ENCODE data around the gene CST6. TPM values are rescaled to one million over a fixed set of nuclear protein-coding genes. Genes with fewer than 3 reads are reported as not detected.
A peak's percentile ranks its signal among the peaks of the same experiment; 100 is the strongest.

CST6 gene
- total and polyA plus RNA-seq, 10 donors, result 0.76 to 1.4 (median 0.93) TPM; not detected in 7

DNA sequence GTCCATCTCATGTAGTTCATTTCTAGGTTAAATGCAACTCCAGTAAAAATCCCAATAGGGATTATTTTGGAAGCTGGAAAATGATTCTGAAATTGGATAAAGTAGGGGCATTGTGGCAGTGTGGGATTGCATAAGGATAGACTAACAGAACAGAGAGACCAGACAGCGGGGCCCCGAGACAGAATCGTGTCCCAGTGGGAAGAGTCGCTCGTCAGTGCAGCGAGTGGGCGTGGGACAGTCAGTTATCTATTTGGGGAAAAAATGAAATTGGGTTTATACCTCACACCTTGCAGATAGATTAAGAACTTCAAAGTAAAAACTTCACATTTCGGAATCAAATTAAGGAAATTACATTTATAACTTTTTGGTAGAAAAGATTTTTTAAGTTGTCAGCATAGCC lies 39.7 kb upstream of the CST6 start:
- Histone ChIP-seq H3K4me3 (no peak overlapping the region), H3K36me3 (peaks cover 0 to 86% (median 56%) of the 10 kb centered on the region in 6 donors), H3K4me1 (peaks cover 0 to 30% (median 12%) of the 10 kb centered on the region in 6 donors), H3K9me3 (no peaks in the 10 kb centered on the region), H3K27me3 (replicated peaks in 1 of 7) (no peaks in the 10 kb centered on the region), H3K27ac (no peak overlapping the region)
- WGBS, 5 donors, result 95 to 98% (median 96%) methylated on average over 8 of the region's 8 CpGs
- intact Hi-C loops (cut with DNase I; ENCODE audit: low total_unique reads), result no loop called here
- no peak for DNase-seq
- TF ChIP-seq POLR2AphosphoS5 (IDR thresholded peaks at IDR 0.05) (no peak), POLR2A (IDR thresholded peaks at IDR 0.05) (no peak)
- TF ChIP-seq, protein P1, sequence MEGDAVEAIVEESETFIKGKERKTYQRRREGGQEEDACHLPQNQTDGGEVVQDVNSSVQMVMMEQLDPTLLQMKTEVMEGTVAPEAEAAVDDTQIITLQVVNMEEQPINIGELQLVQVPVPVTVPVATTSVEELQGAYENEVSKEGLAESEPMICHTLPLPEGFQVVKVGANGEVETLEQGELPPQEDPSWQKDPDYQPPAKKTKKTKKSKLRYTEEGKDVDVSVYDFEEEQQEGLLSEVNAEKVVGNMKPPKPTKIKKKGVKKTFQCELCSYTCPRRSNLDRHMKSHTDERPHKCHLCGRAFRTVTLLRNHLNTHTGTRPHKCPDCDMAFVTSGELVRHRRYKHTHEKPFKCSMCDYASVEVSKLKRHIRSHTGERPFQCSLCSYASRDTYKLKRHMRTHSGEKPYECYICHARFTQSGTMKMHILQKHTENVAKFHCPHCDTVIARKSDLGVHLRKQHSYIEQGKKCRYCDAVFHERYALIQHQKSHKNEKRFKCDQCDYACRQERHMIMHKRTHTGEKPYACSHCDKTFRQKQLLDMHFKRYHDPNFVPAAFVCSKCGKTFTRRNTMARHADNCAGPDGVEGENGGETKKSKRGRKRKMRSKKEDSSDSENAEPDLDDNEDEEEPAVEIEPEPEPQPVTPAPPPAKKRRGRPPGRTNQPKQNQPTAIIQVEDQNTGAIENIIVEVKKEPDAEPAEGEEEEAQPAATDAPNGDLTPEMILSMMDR (IDR thresholded peaks at IDR 0.05 in 8 of 11, conservative IDR thresholded peaks at IDR 0.05 in 3 of 11), result no peak

DNA sequence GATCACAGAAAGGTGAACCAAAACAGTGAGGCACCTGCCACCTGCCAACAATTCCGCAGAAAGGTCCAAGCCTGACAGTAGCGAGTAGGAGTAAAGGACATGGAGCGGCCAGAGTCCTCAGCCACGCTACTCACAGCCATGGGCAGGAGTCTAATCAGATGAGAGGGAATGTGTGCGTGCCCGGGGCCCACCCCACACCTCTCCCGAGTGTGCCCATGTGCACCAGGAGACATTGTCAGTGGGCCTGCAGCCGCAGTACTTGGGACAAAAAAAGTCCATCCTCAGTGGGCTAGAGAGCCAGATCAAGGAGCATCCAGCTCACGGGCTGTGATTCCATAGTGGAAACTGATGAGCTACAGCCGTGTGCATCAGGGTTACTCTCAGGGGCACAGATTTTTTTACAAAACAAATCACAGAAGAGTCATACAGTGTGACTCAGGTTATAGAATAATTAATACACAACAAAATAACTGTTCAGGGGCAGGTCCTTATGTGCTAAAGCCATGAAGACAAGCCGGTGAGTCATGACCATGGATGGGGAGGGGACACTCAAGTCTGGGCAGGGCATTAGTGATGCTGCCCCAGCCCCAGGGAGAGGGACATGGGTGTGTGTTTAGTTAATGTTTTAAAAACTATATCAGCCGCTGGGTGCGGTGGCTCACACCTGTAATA lies 38.2 kb upstream of the CST6 start:
- no peaks in the 10 kb centered on the region for H3K9me3 ChIP-seq
- DNase-seq, result no peak
- peaks cover 0 to 86% (median 56%) of the 10 kb centered on the region in 6 donors for H3K36me3 ChIP-seq
- 92 to 97% (median 97%) methylated on average over 13 of the region's 13 CpGs for WGBS, 5 donors
- peaks cover 0 to 20% (median 9%) of the 10 kb centered on the region in 6 donors for H3K4me1 ChIP-seq
- intact Hi-C loops (cut with DNase I; ENCODE audit: low total_unique reads), result no loop called here
- no peaks in the 10 kb centered on the region for H3K27me3 ChIP-seq (replicated peaks in 1 of 7)
- TF ChIP-seq POLR2A (IDR thresholded peaks at IDR 0.05) (no peak), POLR2AphosphoS5 (IDR thresholded peaks at IDR 0.05) (peak; percentile 27 to 64 (median 45))
- TF ChIP-seq, protein P1 (IDR thresholded peaks at IDR 0.05 in 8 of 11, conservative IDR thresholded peaks at IDR 0.05 in 3 of 11), result no peak
- no peak overlapping the region for H3K4me3 ChIP-seq
- H3K27ac ChIP-seq, result no peak overlapping the region

DNA sequence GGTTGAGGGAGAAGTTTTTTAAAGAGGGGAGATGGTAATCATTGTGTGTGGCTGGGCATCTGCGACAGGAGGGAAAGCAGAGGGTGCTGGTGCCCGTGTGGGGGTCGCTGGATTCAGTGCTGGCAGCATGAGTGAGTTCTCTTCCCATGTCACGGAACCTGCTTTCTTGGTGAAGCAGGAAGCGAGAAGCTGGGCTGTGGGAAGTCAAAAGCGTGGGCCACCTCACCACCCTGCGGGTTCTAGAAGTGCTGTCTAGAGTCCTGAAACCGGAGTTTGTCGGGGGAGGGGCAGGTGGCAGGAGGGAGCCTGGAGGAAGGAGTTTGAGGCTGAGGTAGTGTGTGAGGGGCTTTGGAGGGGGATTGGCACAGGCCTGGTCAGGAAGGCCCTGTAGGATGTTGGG lies 36.0 kb upstream of the CST6 start:
- intact Hi-C loops (cut with DNase I; ENCODE audit: low total_unique reads), result no loop called here
- Histone ChIP-seq H3K9me3 (no peaks in the 10 kb centered on the region), H3K4me1 (peaks cover 0 to 12% (median 6%) of the 10 kb centered on the region in 6 donors), H3K27me3 (replicated peaks in 1 of 7) (no peaks in the 10 kb centered on the region), H3K4me3 (no peak overlapping the region), H3K36me3 (peaks cover 0 to 85% (median 50%) of the 10 kb centered on the region in 6 donors), H3K27ac (no peak overlapping the region)
- 94 to 98% (median 95%) methylated on average over 9 of the region's 9 CpGs for WGBS, 5 donors
- DNase-seq, result no peak
- TF ChIP-seq, protein P1 (IDR thresholded peaks at IDR 0.05 in 8 of 11, conservative IDR thresholded peaks at IDR 0.05 in 3 of 11), result no peak
- TF ChIP-seq POLR2AphosphoS5 (IDR thresholded peaks at IDR 0.05) (no peak), POLR2A (IDR thresholded peaks at IDR 0.05) (no peak)

Measured in spleen (tissue), 11 donors.